Neural progenitor cell (in vitro differentiated cells): ENCODE results near the gene AK1. TPM values are rescaled to one million over a fixed set of nuclear protein-coding genes. Genes with fewer than 3 reads are reported as not detected.

Source experiments
- DNase-seq: peaks from one replicate; pipeline ENCODE4 v3.0.0-alpha.2; 2016; ENCODE audit warnings: low spot score
- H2AFZ ChIP-seq: fragments of 200-600 bp; sonication (generic); replicated peaks from 2 replicates; pipeline ENCODE4 v1.6.1; 2016; ENCODE audit warnings: antibody characterized with exemption
- H3F3A ChIP-seq: fragments of 200-600 bp; sonication (generic); 2 replicates; pipeline ENCODE4 v1.6.1; 2016; ENCODE audit warnings: antibody characterized with exemption, low read depth
- H3K27ac ChIP-seq: fragments of 200-600 bp; sonication (generic); 2 replicates; pipeline ENCODE4 v1.5.1; 2016; ENCODE audit warnings: mild to moderate bottlenecking
- H3K27me3 ChIP-seq: fragments of 200-600 bp; sonication (generic); 2 replicates; pipeline ENCODE4 v1.6.1; 2016; ENCODE audit warnings: mild to moderate bottlenecking, moderate library complexity
- H3K36me3 ChIP-seq: fragments of 200-600 bp; sonication (generic); 2 replicates; pipeline ENCODE4 v1.5.1; 2016
- H3K4me1 ChIP-seq: fragments of 200-600 bp; sonication (generic); 2 replicates; pipeline ENCODE4 v1.6.1; 2016; ENCODE audit warnings: mixed run types
- H3K4me2 ChIP-seq: fragments of 200-600 bp; sonication (generic); 2 replicates; pipeline ENCODE4 v1.6.1; 2016
- H3K4me3 ChIP-seq: fragments of 200-600 bp; sonication (generic); 2 replicates; pipeline ENCODE4 v1.5.1; 2016
- H3K79me2 ChIP-seq: fragments of 200-600 bp; sonication (generic); 2 replicates; pipeline ENCODE4 v1.6.1; 2016; ENCODE audit warnings: low read depth
- H3K9ac ChIP-seq: fragments of 200-600 bp; sonication (generic); 2 replicates; pipeline ENCODE4 v1.6.1; 2016
- H3K9me3 ChIP-seq: fragments of 200-600 bp; sonication (generic); 2 replicates; pipeline ENCODE4 v1.5.1; 2016; ENCODE audit warnings: low read depth
- H4K20me1 ChIP-seq: fragments of 200-600 bp; sonication (generic); 2 replicates; pipeline ENCODE4 v1.6.1; 2016; ENCODE audit warnings: low read depth
- H3K27ac Mint-ChIP-seq: 3 replicates; pipeline ENCODE4 v1.8.0; 2021; ENCODE audit warnings: mixed read lengths
- H3K27me3 Mint-ChIP-seq: 2 replicates; pipeline ENCODE4 v1.8.0; 2022; ENCODE audit warnings: low read depth, mild to moderate bottlenecking, inconsistent platforms, moderate library complexity, mixed read lengths; ENCODE audit not compliant: insufficient read depth
- H3K36me3 Mint-ChIP-seq: 3 replicates; pipeline ENCODE4 v1.8.0; 2021; ENCODE audit warnings: mixed read lengths
- H3K4me1 Mint-ChIP-seq: 3 replicates; pipeline ENCODE4 v1.8.0; 2021; ENCODE audit warnings: mixed read lengths
- H3K4me3 Mint-ChIP-seq: 3 replicates; pipeline ENCODE4 v1.8.0; 2021; ENCODE audit warnings: mild to moderate bottlenecking, moderate library complexity, mixed read lengths
- H3K9me3 Mint-ChIP-seq: 3 replicates; pipeline ENCODE4 v1.8.0; 2020; ENCODE audit warnings: mixed read lengths
- EZH2 ChIP-seq: fragments of 200-600 bp; sonication (generic); IDR thresholded peaks from 2 replicates; pipeline ENCODE4 v1.6.1; 2017; ENCODE audit warnings: antibody characterized with exemption, mild to moderate bottlenecking, moderate library complexity
- EZH2phosphoT487 ChIP-seq: fragments of 200-600 bp; sonication (generic); IDR thresholded peaks from 2 replicates; pipeline ENCODE4 v1.6.1; 2017; ENCODE audit warnings: antibody characterized with exemption
- total RNA-seq: library from RNA; depleted of rRNA; stranded (reverse); fragments of >200 nt; gene quantifications from 2 replicates; pipeline ENCODE4 v1.2.3, GENCODE V29; 2015; ENCODE audit warnings: low replicate concordance
- TF ChIP-seq, protein P1 (sequence below): fragments of 200-600 bp; sonication (generic); IDR thresholded peaks from 2 replicates; pipeline ENCODE4 v1.5.1; 2017; ENCODE audit warnings: antibody characterized with exemption, mild to moderate bottlenecking

Gene AK1
- total RNA-seq, 1 donor from 2014 or later, result 25.6 TPM

DNA sequence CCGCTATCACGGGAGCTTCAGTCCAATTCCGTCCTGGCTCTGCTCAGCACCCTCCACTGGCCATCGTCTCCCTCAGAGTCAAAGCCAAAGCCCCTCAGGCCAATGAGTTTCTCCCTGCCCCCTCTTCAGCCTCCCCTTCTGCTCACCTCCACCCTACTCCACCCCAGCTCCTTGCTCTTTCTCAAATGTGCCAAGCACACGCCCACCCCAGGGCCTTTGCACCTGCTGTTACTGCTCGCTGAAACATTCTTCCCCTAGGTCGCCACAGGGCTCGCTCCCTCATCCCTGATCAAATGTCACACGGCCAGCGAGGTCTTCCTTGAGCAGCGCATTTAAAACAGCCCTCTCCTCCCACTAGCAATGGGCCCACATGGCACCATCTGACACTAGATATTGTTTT, 16.7 kb downstream of the AK1 start:
- Histone ChIP-seq H3K27me3 (no peaks in the 10 kb centered on the region), H3K27ac (no peak overlapping the region), H3K4me1 (no peaks in the 10 kb centered on the region), H3K9ac (no peak overlapping the region), H3K4me3 (no peak overlapping the region), H2AFZ (no peak overlapping the region), H3K4me2 (no peak overlapping the region), H3F3A (no peaks in the 10 kb centered on the region), H4K20me1 (no peaks in the 10 kb centered on the region), H3K9me3 (no peaks in the 10 kb centered on the region), H3K79me2 (no peaks in the 10 kb centered on the region), H3K36me3 (no peaks in the 10 kb centered on the region)
- Mint-ChIP-seq H3K4me1 (peaks cover 21% of the 10 kb centered on the region), H3K9me3 (no peaks in the 10 kb centered on the region), H3K27me3 (peaks cover 2% of the 10 kb centered on the region), H3K36me3 (peaks cover 1% of the 10 kb centered on the region), H3K4me3 (no peak overlapping the region), H3K27ac (peak overlapping the region; percentile 57)
- DNase-seq, result no peak
- TF ChIP-seq, protein P1, sequence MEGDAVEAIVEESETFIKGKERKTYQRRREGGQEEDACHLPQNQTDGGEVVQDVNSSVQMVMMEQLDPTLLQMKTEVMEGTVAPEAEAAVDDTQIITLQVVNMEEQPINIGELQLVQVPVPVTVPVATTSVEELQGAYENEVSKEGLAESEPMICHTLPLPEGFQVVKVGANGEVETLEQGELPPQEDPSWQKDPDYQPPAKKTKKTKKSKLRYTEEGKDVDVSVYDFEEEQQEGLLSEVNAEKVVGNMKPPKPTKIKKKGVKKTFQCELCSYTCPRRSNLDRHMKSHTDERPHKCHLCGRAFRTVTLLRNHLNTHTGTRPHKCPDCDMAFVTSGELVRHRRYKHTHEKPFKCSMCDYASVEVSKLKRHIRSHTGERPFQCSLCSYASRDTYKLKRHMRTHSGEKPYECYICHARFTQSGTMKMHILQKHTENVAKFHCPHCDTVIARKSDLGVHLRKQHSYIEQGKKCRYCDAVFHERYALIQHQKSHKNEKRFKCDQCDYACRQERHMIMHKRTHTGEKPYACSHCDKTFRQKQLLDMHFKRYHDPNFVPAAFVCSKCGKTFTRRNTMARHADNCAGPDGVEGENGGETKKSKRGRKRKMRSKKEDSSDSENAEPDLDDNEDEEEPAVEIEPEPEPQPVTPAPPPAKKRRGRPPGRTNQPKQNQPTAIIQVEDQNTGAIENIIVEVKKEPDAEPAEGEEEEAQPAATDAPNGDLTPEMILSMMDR, result no peak
- TF ChIP-seq EZH2, result no peak
- TF ChIP-seq EZH2phosphoT487, result no peak

DNA sequence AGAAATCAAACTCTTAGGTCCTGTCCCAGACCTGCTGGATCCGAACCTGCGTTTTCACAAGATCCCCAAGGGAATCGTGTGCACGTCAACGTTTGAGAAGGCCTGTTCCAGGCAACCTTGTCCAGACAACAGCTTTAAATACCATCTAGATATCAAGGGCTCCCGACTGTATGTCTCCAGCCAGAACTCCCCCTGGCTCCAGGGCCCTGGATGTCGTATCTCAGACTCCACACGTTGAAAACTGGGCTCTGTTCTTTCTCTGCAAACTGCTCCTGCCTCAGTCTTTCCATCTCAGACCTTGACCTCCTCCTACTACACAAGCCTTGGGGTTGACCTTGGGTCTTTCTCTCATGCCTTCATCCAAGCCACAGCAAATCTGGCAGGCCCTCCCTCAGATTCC, 17.2 kb downstream of the AK1 start:
- Histone ChIP-seq H3F3A (no peaks in the 10 kb centered on the region), H2AFZ (no peak overlapping the region), H3K27me3 (no peaks in the 10 kb centered on the region), H3K9me3 (no peaks in the 10 kb centered on the region), H3K79me2 (no peaks in the 10 kb centered on the region), H3K9ac (no peak overlapping the region), H3K4me1 (no peaks in the 10 kb centered on the region), H3K36me3 (no peaks in the 10 kb centered on the region), H3K27ac (no peak overlapping the region), H4K20me1 (no peaks in the 10 kb centered on the region), H3K4me2 (no peak overlapping the region), H3K4me3 (no peak overlapping the region)
- Mint-ChIP-seq H3K27ac (peak overlapping the region; percentile 58), H3K4me1 (peaks cover 16% of the 10 kb centered on the region), H3K36me3 (no peaks in the 10 kb centered on the region), H3K9me3 (no peaks in the 10 kb centered on the region), H3K4me3 (no peak overlapping the region), H3K27me3 (peaks cover 5% of the 10 kb centered on the region)
- TF ChIP-seq, protein P1, result no peak
- TF ChIP-seq EZH2, result no peak
- no peak for DNase-seq

DNA sequence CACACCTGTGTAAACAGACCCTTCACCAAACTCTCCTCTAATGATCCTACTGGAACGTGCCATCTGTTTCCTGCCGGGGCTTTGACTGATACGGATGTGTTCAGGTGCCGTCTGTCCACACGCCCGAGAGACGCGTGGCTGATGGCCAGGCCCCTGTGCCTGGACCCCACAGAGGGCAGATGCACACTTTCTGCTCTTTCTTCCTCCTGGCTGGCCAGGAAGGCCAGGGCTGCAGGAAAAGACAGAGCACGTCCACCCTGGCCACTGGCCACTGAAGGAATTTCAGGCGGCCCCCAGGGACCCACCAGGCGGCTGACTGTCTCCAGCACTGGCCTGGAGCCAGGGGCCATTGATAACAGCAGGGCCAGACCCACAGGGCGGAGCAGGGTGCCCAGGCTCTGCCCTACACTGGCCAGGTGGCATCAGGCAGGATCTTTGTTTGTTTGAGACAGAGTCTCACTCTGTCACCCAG, 19.4 kb downstream of the AK1 start:
- H3K9me3 ChIP-seq, result no peaks in the 10 kb centered on the region
- Mint-ChIP-seq H3K27ac (peak overlapping the region; percentile 85), H3K4me3 (no peak overlapping the region), H3K4me1 (peaks cover 14% of the 10 kb centered on the region), H3K36me3 (no peaks in the 10 kb centered on the region), H3K27me3 (peaks cover 5% of the 10 kb centered on the region), H3K9me3 (no peaks in the 10 kb centered on the region)
- no peak overlapping the region for H3K4me2 ChIP-seq
- H3K79me2 ChIP-seq, result no peaks in the 10 kb centered on the region
- no peak overlapping the region for H3K27ac ChIP-seq
- H3K27me3 ChIP-seq, result no peaks in the 10 kb centered on the region
- TF ChIP-seq EZH2phosphoT487 (no peak), EZH2 (no peak)
- TF ChIP-seq, protein P1, result no peak
- H3K36me3 ChIP-seq, result no peaks in the 10 kb centered on the region
- no peak overlapping the region for H3K4me3 ChIP-seq
- no peaks in the 10 kb centered on the region for H3F3A ChIP-seq
- H3K4me1 ChIP-seq, result no peaks in the 10 kb centered on the region
- no peak overlapping the region for H3K9ac ChIP-seq
- no peaks in the 10 kb centered on the region for H4K20me1 ChIP-seq
- no peak overlapping the region for H2AFZ ChIP-seq
- no peak for DNase-seq

DNA sequence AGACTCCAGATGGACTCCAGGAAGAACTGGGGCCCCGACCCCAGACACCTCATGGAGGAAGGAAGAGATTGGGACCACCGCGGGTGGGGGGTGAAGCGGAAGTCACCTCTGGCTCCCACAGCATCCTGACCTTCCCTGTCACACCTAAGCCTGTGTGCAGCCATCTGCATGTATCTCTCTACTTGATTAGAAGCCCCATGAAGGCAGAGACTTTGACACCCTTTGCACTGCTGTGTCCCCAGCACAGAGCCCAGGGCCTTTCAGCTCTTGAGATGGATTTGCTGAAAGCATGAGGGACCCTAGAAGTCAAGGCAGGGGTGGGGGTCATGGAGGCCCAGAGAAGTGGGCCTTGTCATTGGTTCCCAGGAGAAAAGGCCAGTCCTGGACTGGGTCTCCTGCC, 20.2 kb downstream of the AK1 start:
- Mint-ChIP-seq H3K4me1 (peaks cover 9% of the 10 kb centered on the region), H3K36me3 (no peaks in the 10 kb centered on the region), H3K27ac (no peak overlapping the region), H3K9me3 (no peaks in the 10 kb centered on the region), H3K4me3 (no peak overlapping the region), H3K27me3 (peaks cover 5% of the 10 kb centered on the region)
- no peak for DNase-seq
- H3K9me3 ChIP-seq, result no peaks in the 10 kb centered on the region
- H2AFZ ChIP-seq, result no peak overlapping the region
- H3K27me3 ChIP-seq, result no peaks in the 10 kb centered on the region
- H3K9ac ChIP-seq, result no peak overlapping the region
- H3K4me1 ChIP-seq, result no peaks in the 10 kb centered on the region
- no peak overlapping the region for H3K4me3 ChIP-seq
- H3F3A ChIP-seq, result no peaks in the 10 kb centered on the region
- H4K20me1 ChIP-seq, result no peaks in the 10 kb centered on the region
- H3K27ac ChIP-seq, result no peak overlapping the region
- TF ChIP-seq EZH2phosphoT487, result no peak
- TF ChIP-seq, protein P1, result no peak
- no peak for TF ChIP-seq EZH2
- H3K79me2 ChIP-seq, result no peaks in the 10 kb centered on the region
- no peaks in the 10 kb centered on the region for H3K36me3 ChIP-seq
- H3K4me2 ChIP-seq, result no peak overlapping the region
